ENCODE data around the gene TRRAP.

DNA sequence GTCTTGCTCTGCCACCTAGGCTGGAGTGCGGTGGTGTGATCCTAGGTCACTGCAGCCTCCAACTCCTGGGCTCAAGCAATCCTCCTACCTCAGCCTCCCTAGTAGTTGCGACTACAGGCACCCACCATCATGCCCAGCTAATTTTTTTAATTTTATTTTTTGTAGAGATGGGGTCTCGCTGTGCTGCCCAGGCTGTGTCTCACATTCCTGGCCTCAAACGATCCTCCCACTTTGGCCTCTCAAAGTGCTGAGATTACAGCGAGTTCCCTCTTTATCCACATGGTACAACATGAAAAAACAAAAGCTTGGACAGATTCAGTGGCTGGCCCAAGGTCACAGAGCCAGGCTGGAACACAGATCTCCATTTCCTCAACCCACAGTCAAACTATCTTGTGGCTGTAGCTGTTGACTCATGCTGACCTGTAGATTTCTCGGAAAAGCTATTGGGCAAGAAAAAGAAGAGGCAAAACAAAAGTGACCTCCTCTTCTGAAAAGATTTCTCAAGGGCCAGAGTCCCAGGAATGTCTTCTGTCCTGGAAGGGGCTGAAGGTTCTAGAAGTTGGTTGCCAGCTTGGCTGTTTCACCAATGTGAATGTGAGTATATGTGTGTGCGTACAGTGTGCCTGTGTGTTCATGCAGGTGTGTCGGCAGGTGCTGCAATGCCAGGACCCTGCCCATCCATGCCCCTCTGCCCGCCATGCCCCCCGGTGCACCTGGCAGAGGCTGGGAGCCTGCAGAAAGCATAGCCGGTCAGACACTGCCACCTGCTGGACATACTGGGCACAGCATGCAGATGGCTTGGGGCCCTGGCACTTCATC lies 36.9 kb upstream of the TRRAP start:
- TF ChIP-seq POLR2AphosphoS5 (IDR thresholded peaks at IDR 0.05) = no peak
- TF ChIP-seq, protein P1, sequence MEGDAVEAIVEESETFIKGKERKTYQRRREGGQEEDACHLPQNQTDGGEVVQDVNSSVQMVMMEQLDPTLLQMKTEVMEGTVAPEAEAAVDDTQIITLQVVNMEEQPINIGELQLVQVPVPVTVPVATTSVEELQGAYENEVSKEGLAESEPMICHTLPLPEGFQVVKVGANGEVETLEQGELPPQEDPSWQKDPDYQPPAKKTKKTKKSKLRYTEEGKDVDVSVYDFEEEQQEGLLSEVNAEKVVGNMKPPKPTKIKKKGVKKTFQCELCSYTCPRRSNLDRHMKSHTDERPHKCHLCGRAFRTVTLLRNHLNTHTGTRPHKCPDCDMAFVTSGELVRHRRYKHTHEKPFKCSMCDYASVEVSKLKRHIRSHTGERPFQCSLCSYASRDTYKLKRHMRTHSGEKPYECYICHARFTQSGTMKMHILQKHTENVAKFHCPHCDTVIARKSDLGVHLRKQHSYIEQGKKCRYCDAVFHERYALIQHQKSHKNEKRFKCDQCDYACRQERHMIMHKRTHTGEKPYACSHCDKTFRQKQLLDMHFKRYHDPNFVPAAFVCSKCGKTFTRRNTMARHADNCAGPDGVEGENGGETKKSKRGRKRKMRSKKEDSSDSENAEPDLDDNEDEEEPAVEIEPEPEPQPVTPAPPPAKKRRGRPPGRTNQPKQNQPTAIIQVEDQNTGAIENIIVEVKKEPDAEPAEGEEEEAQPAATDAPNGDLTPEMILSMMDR (IDR thresholded peaks at IDR 0.05) = peak; percentile 86 to 97 (median 96)
- TF ChIP-seq POLR2A (IDR thresholded peaks at IDR 0.05) = no peak
